Fibroblast of villous mesenchyme (primary cell): ENCODE results near the gene ZNF268. TPM values are rescaled to one million over a fixed set of nuclear protein-coding genes. Genes with fewer than 3 reads are reported as not detected.

ENCODE experiments used
- DNase-seq: peaks from one replicate; pipeline ENCODE4 v3.0.0-alpha.2; 2010; ENCODE audit warnings: low read depth
- H3K4me3 ChIP-seq: 2 replicates; pipeline ENCODE4 v1.5.1; 2011; ENCODE audit warnings: low read depth, mild to moderate bottlenecking, low read length
- small RNA-seq: library from RNA; depleted of rRNA; stranded (forward); fragments of <200 nt; gene quantifications from one replicate; pipeline ENCODE3, GENCODE V24; 2012
- total RNA-seq: library from RNA; depleted of rRNA; stranded (reverse); fragments of >200 nt; gene quantifications from 2 replicates; pipeline ENCODE4 v1.2.3, GENCODE V29; 2012
- TF ChIP-seq, protein P1 (sequence below): IDR thresholded peaks from 2 replicates; pipeline ENCODE4 v1.5.1; 2012; ENCODE audit warnings: low read depth, mild to moderate bottlenecking, low read length; ENCODE audit not compliant: insufficient read depth

The ZNF268 gene
- total RNA-seq, 1 donor: 23.3 TPM

DNA sequence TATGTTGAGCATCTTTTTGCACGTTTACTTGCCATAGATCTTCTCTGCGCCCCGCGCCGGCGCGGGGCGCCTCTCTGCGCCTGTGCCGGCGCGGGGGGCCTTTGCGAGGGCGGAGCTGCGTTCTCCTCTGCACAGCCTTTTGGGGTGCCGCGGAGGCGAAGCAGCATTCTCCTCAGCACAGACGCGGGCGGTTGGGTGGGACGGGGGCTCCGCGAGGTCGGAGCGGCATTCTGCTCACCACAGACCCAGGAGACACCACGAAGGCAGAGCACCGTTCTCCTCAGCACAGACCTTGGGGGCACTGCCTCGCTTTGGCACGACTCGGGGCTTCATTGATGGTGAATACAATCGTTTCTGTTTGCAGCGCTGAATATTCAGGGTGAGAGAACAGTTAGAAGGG is 82.9 kb downstream of the ZNF268 start:
- DNase-seq: no peak
- H3K4me3 ChIP-seq: no peak overlapping the region
- TF ChIP-seq, protein P1, sequence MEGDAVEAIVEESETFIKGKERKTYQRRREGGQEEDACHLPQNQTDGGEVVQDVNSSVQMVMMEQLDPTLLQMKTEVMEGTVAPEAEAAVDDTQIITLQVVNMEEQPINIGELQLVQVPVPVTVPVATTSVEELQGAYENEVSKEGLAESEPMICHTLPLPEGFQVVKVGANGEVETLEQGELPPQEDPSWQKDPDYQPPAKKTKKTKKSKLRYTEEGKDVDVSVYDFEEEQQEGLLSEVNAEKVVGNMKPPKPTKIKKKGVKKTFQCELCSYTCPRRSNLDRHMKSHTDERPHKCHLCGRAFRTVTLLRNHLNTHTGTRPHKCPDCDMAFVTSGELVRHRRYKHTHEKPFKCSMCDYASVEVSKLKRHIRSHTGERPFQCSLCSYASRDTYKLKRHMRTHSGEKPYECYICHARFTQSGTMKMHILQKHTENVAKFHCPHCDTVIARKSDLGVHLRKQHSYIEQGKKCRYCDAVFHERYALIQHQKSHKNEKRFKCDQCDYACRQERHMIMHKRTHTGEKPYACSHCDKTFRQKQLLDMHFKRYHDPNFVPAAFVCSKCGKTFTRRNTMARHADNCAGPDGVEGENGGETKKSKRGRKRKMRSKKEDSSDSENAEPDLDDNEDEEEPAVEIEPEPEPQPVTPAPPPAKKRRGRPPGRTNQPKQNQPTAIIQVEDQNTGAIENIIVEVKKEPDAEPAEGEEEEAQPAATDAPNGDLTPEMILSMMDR: no peak

Small RNA genes within 50 kb of the gene (small RNA-seq; reads per million reads assigned to genes)
- gene RF00019 (not detected), gene RNU6-717P (not detected)

Other genes with a start within 250 kb of the ZNF268 start
- 7.7 and 14.2 TPM in 2 replicates for gene ZNF605, start 225.2 kb upstream of the ZNF268 start, total RNA-seq
- gene ZNF26, start 195.1 kb upstream of the ZNF268 start, total RNA-seq: 10.4 and 23.2 TPM in 2 replicates
- 23.2 and 25.0 TPM in 2 replicates for gene ZNF84, start 144.0 kb upstream of the ZNF268 start, total RNA-seq
- gene ZNF140, start 100.6 kb upstream of the ZNF268 start, total RNA-seq: 19.3 and 25.0 TPM in 2 replicates
- gene ZNF891, start 51.2 kb upstream of the ZNF268 start, total RNA-seq: 0.86 and 0.97 TPM in 2 replicates
- 5.2 TPM in 2 replicates for gene ZNF10, start 50.9 kb upstream of the ZNF268 start, total RNA-seq
- not detected in 2 replicates for gene ANHX, start 54.4 kb downstream of the ZNF268 start, total RNA-seq